GM08714 (cell line): Measurements from ENCODE around the gene PIP5K1B.
A peak's percentile ranks its signal among the peaks of the same experiment; 100 is the strongest.

ENCODE experiments used
- H3K4me3 ChIP-seq: fragments of 200-500 bp; sonication (Bioruptor generic); 2 replicates; pipeline ENCODE4 v1.5.1; 2014; ENCODE audit warnings: mild to moderate bottlenecking, low read length, inconsistent platforms
- ZNF274 ChIP-seq: IDR thresholded peaks from 2 replicates; pipeline ENCODE4 v1.6.1; 2012; ENCODE audit warnings: mild to moderate bottlenecking, low read depth, low read length

PIP5K1B gene

DNA sequence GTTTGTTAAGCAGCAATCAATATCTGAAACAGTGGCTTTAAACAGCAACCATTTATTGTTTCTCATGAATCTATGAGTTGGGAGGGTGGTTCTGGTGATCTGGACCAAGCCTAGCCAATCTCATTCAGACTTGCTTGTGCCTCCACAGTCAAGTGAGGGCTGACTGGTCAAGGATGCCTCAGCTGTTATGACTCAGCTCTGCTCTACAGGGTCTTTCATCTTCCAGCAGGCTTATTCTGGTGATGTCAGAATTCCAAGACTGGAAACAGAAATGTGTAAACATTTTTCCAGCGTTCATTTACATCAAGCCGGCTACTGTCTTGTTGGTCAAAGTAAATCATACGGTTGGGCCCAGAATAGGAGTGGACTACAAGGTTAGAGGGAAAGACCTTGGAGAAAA, 2.5 kb upstream of the PIP5K1B start:
- no peak overlapping the region for H3K4me3 ChIP-seq
- no peak for TF ChIP-seq ZNF274

DNA sequence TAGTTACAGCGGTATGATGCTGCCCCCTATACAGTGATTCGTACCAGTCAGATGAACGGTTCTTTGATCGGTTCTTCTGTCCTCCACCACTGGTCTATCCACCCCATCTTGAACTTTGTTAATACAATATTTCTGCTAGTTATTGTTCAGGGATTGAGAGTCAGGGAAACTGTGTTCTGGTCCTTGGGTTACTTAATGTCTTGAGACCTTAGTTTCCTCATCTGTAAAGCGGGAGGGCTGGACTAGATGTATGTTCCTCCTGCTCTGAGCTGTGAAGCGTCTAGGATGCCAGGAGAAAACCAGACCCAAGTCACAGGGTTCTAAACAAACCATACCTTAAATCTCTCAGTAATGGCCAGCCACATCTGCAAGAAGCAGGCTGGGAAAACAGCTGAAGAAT, 1.4 kb upstream of the PIP5K1B start:
- TF ChIP-seq ZNF274: no peak
- H3K4me3 ChIP-seq: no peak overlapping the region

DNA sequence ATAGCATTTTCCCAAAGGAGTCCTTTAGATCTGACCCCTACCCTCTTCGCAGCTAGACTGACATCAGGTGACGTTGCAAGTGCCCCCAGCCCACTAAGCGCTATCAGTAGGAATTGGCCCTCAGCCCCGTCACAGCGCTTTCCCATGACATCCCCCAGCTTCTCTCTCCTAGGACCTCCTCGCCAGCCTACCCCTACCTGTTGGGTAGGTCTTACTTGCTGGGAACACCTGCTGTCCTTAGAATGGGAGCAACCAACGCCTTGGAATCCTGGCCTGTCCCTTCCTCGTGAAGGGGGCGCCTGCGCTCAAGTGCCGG, 584 bp upstream of the PIP5K1B start:
- peak overlapping the region; percentile 55; the same call in 1 of the 2 replicates for H3K4me3 ChIP-seq
- no peak for TF ChIP-seq ZNF274

- H3K4me3 ChIP-seq: peak overlapping the region; percentile 75
- no peak for TF ChIP-seq ZNF274
These were observed 707 bp downstream of the PIP5K1B start for GRCh38 chr9:68705531-68706362.

GRCh38 chr9:68706363-68707201, 1.5 kb downstream of the PIP5K1B start:
- peak overlapping the region; percentile 75 for H3K4me3 ChIP-seq
- TF ChIP-seq ZNF274: no peak

GRCh38 chr9:68707801-68708488, 2.9 kb downstream of the PIP5K1B start:
- TF ChIP-seq ZNF274: no peak
- peak overlapping the region; percentile 75 for H3K4me3 ChIP-seq

- peak overlapping the region; percentile 29; the same call in 1 of the 2 replicates for H3K4me3 ChIP-seq
- no peak for TF ChIP-seq ZNF274
These were observed 3.5 kb downstream of the PIP5K1B start for GRCh38 chr9:68708513-68708912.

DNA sequence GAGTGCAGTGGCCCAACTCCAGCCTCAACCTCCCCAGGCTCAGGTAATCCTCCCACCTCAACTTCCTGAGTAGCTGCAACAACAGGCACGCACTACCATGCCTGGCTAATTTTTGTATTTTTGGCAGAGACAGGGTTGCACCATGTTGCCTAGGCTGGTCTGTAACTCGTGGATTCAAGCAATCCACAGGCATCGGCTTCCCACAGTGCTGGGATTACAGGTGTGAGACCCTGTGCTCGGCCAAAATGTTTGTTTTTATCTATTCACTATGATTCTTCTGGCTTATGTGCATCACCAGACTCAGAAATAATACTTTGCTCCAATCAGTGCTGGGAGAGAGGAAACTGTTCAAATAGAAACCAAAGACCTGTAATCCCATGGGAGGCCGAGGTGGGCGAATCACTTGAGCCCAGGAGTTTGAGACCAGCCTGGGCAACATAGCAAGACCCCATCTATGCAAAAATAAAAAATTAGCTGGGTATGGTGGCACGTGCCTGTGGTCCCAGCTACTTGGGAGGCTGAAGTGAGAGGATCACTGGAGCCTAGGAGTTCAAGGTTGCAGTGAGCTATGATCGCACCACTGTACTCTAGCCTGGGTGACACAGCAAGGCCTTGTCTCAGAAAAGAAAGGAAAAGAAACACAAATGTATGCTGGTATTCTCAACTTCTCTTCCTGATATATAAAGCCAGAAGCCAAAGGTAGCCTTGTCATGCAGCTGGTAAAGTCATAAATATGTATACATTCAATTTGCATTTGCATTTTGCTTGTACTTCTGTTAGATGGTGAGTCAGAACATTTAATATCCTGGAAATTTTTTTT, 4.5 kb downstream of the PIP5K1B start:
- peak overlapping the region; percentile 28; the same call in 1 of the 2 replicates for H3K4me3 ChIP-seq
- no peak for TF ChIP-seq ZNF274

- no peak overlapping the region for H3K4me3 ChIP-seq
- TF ChIP-seq ZNF274: no peak
These were observed 5.1 kb downstream of the PIP5K1B start for GRCh38 chr9:68710111-68710471.

- TF ChIP-seq ZNF274: no peak
- H3K4me3 ChIP-seq: no peak overlapping the region
These were observed 6.2 kb downstream of the PIP5K1B start for GRCh38 chr9:68711281-68711680.

DNA sequence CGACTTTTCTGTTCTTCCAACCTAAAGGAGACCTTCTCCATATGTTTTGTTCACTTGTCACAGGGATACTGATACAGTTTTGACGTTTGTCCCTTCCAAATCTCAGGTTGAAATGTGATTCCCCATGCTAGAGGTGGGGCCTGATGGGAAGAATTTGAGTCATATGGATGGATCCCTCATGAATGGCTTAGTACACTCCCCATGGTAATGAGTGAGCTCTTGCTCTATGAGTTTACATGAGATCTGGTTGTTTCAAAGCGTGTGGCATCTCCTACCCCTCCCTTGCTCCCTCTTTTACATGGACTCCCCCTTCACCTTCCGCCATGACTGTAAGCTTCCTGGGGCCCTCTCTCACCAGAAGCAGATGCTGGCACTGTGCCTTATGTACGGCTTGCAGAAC, 6.9 kb downstream of the PIP5K1B start:
- TF ChIP-seq ZNF274: no peak

GRCh38 chr9:68714416-68715180, 9.6 kb downstream of the PIP5K1B start:
- TF ChIP-seq ZNF274: no peak
- no peak overlapping the region for H3K4me3 ChIP-seq

More for the DNA sequence above, 6.9 kb downstream of the PIP5K1B start:
- no peak overlapping the region for H3K4me3 ChIP-seq

- no peak for TF ChIP-seq ZNF274
- H3K4me3 ChIP-seq: no peak overlapping the region
These were observed 10.1 kb downstream of the PIP5K1B start for GRCh38 chr9:68715181-68715456.
